KMS-11 (cell line): ENCODE measurements around the gene C19orf47.

Experiments used
- H2AFZ ChIP-seq: fragments of 200-600 bp; sonication (generic); 2 replicates; pipeline ENCODE4 v1.6.1; 2016; ENCODE audit warnings: antibody characterized with exemption, mixed run types, low read depth
- H3K27ac ChIP-seq: fragments of 200-600 bp; sonication (generic); 2 replicates; pipeline ENCODE4 v1.6.1; 2016; ENCODE audit warnings: mild to moderate bottlenecking, mixed run types
- H3K27me3 ChIP-seq: fragments of 200-600 bp; sonication (generic); 2 replicates; pipeline ENCODE4 v1.6.1; 2017; ENCODE audit warnings: mild to moderate bottlenecking, low read depth, mixed run types, moderate library complexity; ENCODE audit not compliant: insufficient read depth
- H3K36me3 ChIP-seq: fragments of 200-600 bp; sonication (generic); 2 replicates; pipeline ENCODE4 v1.6.1; 2017; ENCODE audit warnings: mild to moderate bottlenecking, mixed run types; ENCODE audit not compliant: insufficient read depth
- H3K4me1 ChIP-seq: fragments of 200-600 bp; sonication (generic); 2 replicates; pipeline ENCODE4 v1.6.1; 2016; ENCODE audit warnings: mild to moderate bottlenecking, low read depth, mixed run types; ENCODE audit not compliant: poor library complexity, severe bottlenecking
- H3K4me2 ChIP-seq: fragments of 200-600 bp; sonication (generic); 2 replicates; pipeline ENCODE4 v1.7.0; 2016; ENCODE audit warnings: mild to moderate bottlenecking, mixed run types
- H3K4me3 ChIP-seq: fragments of 200-600 bp; sonication (generic); IDR thresholded peaks from 2 replicates; pipeline ENCODE4 v1.6.1; 2017; ENCODE audit warnings: low read depth, low read length, mixed read lengths; ENCODE audit not compliant: insufficient read depth
- H3K79me2 ChIP-seq: fragments of 200-600 bp; sonication (generic); 2 replicates; pipeline ENCODE4 v1.6.1; 2016; ENCODE audit warnings: low read depth, mixed run types; ENCODE audit not compliant: insufficient read depth
- H3K9ac ChIP-seq: fragments of 200-600 bp; sonication (generic); 2 replicates; pipeline ENCODE4 v1.6.1; 2016; ENCODE audit warnings: mild to moderate bottlenecking, mixed run types
- H4K20me1 ChIP-seq: fragments of 200-600 bp; sonication (generic); 2 replicates; pipeline ENCODE4 v1.6.1; 2016; ENCODE audit warnings: mild to moderate bottlenecking, mixed run types; ENCODE audit not compliant: insufficient read depth
- CTCF ChIP-seq: fragments of 200-600 bp; sonication (generic); conservative IDR thresholded peaks from 2 replicates; pipeline ENCODE4 v1.6.1; 2017; ENCODE audit warnings: low read depth, mild to moderate bottlenecking, antibody characterized with exemption, low read length, moderate library complexity, mixed read lengths

C19orf47 gene

GRCh38 chr19:40366697-40367561, 18.7 kb upstream of the C19orf47 start:
- Histone ChIP-seq H3K27ac (no peak overlapping the region), H3K36me3 (no peaks in the 10 kb centered on the region), H3K79me2 (no peaks in the 10 kb centered on the region), H2AFZ (no peak overlapping the region), H4K20me1 (no peaks in the 10 kb centered on the region), H3K4me3 (no peak overlapping the region), H3K27me3 (no peaks in the 10 kb centered on the region), H3K9ac (no peak overlapping the region), H3K4me1 (peaks cover 6% of the 10 kb centered on the region), H3K4me2 (no peak overlapping the region)
- TF ChIP-seq CTCF = no peak

- no peak overlapping the region for H3K9ac ChIP-seq
- H3K4me3 ChIP-seq = no peak overlapping the region
- no peaks in the 10 kb centered on the region for H4K20me1 ChIP-seq
- no peak for TF ChIP-seq CTCF
- no peak overlapping the region for H3K4me2 ChIP-seq
- H3K27ac ChIP-seq = no peak overlapping the region
- H2AFZ ChIP-seq = no peak overlapping the region
- peaks cover 6% of the 10 kb centered on the region for H3K4me1 ChIP-seq
- H3K36me3 ChIP-seq = no peaks in the 10 kb centered on the region
- no peaks in the 10 kb centered on the region for H3K79me2 ChIP-seq
- no peaks in the 10 kb centered on the region for H3K27me3 ChIP-seq
Measured at GRCh38 chr19:40365613-40366401, 17.6 kb upstream of the C19orf47 start.

GRCh38 chr19:40365010-40365409, 16.8 kb upstream of the C19orf47 start:
- Histone ChIP-seq H3K4me2 (no peak overlapping the region), H3K9ac (no peak overlapping the region), H3K79me2 (no peaks in the 10 kb centered on the region), H3K4me3 (no peak overlapping the region), H3K36me3 (no peaks in the 10 kb centered on the region), H4K20me1 (no peaks in the 10 kb centered on the region), H3K4me1 (peaks cover 6% of the 10 kb centered on the region), H3K27ac (no peak overlapping the region), H2AFZ (no peak overlapping the region), H3K27me3 (no peaks in the 10 kb centered on the region)
- TF ChIP-seq CTCF = no peak

DNA sequence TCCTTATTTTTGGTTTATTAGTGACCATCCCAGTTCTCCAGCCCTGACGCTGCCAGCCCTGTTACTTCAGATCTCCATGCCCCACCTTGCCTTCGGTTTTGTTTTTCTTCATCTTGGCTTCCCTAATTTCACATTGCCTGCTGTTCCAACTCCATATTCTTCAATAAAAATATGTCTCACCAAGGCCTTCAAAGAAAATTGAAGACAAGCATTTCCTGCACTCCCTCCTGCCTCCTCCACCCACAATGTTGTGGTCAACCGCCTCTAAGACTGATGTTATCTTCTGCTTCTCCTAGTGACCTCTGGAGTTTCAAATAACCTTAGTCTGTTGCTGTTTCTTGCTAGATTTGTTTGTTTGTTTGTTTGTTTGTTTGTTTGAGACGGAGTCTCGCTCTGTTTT, 14.9 kb upstream of the C19orf47 start:
- H3K79me2 ChIP-seq = no peaks in the 10 kb centered on the region
- no peak overlapping the region for H2AFZ ChIP-seq
- no peak for TF ChIP-seq CTCF
- H3K27me3 ChIP-seq = no peaks in the 10 kb centered on the region
- no peak overlapping the region for H3K9ac ChIP-seq
- H3K36me3 ChIP-seq = no peaks in the 10 kb centered on the region
- H3K27ac ChIP-seq = no peak overlapping the region
- H3K4me1 ChIP-seq = peaks cover 12% of the 10 kb centered on the region
- H3K4me2 ChIP-seq = no peak overlapping the region
- no peaks in the 10 kb centered on the region for H4K20me1 ChIP-seq
- H3K4me3 ChIP-seq = no peak overlapping the region
